GM19043 (cell line): ENCODE measurements around the gene RALGAPA1.
"Not testable (repeated sequence)": the region's sequence is repeated elsewhere in the genome, so short reads cannot be mapped to it uniquely, and the experiment has no call there.

Experiments used
- ATAC-seq: cut with Tn5 transposase; IDR thresholded peaks from one replicate; pipeline ENCODE4 v1.9.1; 2021; ENCODE audit warnings: low read depth; ENCODE audit not compliant: unreplicated experiment

RALGAPA1 gene

DNA sequence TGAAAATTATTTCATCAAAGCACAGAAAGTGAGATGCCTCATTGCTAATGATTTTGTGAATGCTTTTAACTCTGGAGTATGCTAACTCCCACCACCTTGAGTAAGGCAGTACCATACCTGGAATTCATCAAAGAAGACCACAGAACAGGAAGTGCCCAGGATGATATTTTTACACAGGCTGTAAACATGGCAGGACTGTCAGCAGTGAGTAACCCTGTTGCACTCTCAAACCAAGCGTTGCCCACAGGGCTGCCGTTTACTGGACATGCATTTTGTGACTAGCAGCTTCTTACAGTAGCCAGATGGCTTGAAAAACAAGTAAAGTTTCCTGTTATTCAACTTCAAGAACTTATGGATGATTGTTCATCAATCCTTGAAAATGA lies 42.4 kb downstream of the RALGAPA1 start:
- no peak for ATAC-seq

DNA sequence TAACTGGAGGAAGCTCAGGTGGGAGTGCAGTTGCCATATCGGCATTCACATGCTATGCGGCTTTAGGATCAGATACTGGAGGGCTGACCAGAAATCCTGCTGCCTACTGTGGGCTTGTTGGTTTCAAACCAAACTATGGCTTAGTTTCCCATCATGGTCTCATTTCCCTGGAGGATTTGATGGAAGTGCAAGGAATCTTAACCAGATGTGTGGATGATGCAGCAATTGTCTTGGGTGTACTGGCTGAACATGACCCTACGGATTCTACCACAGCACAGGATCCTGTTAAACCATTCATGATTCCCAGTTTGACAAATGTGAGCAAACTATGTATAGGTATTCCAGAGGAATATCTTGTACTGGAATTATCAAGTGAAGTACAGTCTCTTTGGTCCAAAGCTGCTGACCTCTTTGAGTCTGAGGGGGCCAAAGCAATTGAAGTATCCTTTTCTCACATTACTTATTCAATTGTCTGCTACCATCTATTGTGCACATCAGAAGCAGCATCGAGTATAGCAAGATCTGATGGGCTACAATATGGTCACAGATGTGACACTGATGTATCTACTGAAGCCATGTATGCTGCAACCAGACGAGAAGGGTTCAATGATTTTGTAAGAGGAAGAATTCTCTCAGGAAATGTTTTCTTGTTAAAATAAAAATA lies 42.9 kb downstream of the RALGAPA1 start:
- ATAC-seq: no peak

DNA sequence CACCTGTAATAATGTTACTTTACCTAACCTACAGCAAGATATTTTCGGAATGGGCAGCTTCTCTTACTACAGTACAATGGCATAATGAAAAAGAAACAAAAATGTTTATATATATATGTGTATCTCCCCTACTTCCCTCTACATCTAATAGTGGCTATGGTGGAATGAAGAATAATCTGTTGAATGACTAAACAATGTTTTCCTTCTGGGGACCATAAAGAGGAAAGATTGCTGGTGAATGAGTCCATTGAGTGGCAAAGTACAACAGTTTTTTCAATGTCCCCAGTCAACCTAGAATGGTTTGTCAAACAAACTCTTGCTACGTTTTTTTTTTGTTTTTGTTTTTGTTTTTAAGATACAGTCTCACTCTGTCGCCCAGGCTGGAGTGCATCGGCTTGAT lies 47.2 kb downstream of the RALGAPA1 start:
- ATAC-seq: no peak

DNA sequence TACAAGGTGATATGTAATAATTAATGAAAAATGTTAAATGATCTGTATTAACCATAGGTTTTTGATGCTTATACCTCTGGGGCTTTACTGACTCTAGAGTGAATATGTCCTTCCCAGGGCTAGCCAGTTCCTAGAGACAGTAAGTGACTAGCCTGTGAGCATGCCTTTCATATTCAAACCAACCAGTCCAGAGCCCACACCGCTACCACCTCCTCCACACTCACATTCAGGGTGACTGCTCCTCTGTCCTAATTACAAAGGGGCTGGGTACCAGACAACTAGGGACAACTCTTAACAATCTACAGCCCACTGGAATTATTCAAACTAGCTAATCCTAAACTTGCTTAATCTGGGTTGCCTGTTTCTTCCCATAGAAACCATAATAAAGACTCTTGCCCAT lies 49.0 kb downstream of the RALGAPA1 start:
- no peak for ATAC-seq

DNA sequence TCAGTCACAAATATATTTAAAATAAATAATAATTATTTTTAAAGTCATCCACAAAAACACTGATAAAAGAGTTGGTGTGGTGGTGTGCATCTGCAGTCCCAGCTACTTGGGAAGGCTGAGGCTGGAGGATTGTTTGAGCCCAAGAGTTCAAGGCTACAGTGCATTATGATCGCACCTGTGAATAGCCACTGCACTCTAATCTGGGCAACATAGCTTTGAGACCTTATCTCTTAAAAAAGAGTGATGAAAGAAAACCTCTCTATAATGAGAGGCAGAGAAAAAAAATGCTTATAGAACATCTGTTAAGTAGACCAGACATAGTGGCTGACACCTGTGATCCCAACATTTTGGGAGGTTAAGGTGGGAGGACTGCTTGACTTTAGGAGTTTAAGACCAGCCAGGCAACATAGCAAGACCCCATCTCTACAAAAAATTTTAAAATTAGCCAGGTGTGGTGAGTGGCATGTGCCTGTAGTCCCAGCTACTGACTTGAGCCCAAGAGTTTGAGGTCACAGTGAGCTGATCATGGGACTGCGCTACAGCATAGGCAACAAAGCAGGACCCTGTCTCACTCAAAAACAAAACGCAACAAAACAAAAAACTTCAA lies 50.5 kb downstream of the RALGAPA1 start:
- no peak for ATAC-seq

DNA sequence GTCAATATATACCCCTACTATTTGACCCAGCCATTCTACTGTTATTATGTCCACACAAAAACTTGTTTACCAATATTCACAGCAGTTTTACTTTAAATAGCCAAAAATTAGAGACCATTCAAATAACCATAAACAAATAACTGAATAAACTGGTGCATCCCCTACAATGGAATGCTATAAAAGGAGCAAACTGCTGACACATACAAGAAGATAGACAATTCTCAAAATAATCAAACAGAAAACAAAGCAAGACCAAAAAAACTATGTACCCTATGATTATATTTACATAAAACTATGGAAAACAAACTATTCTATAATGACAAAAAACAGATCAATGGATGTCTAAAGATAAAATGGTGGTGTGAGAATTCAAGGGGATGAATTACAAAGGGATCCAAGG lies 54.4 kb downstream of the RALGAPA1 start:
- ATAC-seq: no peak

DNA sequence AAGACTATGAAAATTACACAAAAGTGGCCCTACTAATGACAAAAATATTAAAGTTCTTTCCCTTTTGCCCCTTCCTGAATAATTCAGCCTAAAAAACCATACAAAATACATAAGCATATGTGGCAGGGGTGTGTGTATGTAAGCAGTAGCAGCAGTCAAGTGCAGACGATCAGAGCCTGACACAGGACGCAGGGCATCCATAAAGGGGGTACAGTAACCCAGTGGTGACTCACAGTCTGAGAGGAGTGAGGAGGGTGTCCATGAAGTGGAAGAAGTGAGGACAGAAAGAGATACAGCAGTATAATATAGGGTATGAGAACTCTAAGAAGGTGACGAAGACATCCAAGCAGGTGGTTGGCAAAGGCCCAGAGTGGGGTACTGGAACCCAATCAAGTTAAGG lies 56.7 kb downstream of the RALGAPA1 start:
- no peak for ATAC-seq

DNA sequence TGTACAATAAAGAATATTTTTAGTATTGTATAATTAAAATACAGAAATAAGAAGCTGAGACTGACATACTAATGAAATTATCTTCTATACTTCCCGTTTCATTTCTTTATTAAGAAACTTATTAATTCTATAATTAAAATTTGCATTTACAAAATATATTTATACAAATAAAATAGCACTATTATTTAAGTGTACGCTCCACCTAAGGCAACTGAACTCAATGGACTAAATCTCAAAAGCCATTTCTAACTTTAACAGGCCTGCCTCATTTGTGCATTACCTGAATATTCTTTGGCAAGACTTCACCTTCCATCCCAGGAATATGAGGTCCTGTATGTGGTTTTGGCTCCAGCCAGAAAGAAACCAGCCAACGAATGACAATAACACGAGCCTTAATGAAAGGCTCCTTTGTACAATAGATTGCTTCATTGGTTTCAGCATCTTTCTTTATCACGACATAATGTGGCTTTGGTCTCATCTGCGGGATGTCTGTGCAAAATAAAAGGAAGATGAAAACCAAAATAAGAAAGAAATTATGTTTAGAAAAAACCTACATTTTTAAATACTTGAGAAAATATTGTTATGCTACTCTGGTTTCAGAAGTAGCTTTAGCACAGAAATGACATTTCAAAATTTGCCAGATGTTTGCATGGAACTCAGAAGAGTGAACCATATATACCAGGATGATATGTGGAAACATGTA lies 58.7 kb downstream of the RALGAPA1 start:
- no peak for ATAC-seq

DNA sequence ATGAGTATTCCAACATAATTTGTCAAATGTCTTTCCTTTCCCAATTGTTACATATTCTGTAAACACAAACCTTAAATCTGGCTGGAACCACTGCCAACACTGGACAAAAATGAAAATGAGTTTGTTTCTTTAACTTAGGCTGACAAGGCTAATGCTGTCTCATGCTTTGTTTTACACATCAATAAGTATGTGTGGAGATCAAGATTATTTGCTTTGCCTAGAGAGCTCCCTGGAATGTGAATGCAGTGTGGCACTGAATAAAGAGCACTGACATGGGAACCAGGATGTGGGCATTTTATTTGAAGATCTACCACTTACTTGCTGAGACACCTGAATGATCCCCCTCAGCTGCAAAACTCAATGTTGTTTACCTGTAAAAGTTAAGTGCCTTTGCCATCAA lies 61.7 kb downstream of the RALGAPA1 start:
- no peak for ATAC-seq

DNA sequence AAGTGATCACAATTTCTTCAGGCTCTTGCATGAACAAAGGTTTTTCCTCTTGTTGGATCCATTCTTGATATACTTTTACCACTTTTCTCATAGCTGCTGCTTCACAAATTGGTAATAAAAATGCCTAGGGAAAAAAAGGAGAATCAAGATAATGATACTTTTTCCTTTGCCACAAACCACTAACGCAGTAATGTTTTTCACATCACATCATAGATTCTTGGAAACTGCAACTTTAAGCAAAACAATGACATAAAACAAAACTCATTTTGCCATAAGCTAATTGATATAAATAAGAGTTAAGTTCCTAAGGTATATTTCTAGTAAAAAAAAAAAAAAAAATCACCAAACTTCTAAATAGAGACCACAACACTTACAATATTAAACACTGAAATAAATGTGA lies 66.7 kb downstream of the RALGAPA1 start:
- ATAC-seq: no peak

DNA sequence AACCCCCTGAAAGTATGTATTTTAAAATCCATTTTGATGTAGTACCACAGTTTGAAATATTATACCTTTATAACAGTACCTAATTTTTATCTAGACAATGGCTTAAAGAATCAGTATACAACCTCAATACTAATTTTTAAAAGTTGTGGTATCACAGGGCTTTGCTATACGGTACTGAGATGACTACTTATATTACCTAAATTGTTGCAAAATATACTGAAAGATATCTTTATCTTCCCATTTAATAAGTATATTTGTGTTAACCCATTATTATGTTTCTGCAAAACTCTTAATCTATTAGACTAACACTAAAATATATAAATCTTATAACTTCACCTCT lies 67.1 kb downstream of the RALGAPA1 start:
- ATAC-seq: no peak

DNA sequence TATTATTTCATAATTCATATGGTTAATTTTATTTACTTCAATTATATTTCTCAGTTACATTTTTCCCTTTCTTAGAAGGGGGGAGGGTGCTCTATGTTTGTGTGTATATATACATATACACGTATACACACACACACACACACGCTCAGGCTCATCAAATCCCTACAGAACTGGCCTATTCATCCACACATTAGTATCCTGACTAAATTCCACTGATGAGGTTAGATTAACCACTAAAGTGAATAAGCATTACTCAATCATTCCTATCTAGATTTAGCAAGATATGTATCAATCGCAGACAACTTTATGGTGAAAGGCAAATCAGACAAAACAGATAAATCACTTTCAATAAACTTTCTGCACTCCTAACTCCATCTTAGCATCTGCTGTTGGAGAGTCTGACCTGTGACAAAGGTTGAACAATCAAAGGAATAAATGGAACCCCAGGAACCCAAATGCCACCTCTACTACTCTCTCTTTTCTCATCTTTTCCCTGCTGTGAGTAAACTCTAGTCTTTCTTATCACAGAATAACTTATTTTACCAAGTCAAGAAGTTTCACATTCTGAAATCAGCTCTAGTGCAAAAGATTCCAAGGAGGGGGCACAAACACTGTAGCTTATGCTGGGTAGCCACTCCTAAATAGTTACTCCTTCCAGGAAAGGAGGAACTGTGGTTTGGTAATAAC lies 67.6 kb downstream of the RALGAPA1 start:
- ATAC-seq: no peak

DNA sequence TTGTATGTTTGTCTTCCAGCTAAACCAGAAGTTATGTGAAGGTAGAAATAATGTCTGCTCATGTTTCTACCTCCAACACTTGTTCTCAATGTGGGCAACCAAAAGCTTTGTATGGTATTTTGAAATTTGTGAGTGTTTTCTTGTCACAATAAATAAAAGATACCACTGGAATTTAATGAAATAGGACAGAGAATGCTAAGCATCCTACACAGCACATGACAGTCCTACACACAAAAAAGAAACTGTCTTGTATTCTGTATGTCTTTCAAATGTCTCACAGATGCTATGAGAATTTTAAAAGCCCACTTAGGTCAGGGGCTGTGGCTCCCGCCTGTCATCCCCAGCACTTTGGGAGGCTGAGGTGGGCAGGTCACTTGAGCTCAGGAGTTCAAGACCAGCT lies 68.9 kb downstream of the RALGAPA1 start:
- ATAC-seq: no peak

DNA sequence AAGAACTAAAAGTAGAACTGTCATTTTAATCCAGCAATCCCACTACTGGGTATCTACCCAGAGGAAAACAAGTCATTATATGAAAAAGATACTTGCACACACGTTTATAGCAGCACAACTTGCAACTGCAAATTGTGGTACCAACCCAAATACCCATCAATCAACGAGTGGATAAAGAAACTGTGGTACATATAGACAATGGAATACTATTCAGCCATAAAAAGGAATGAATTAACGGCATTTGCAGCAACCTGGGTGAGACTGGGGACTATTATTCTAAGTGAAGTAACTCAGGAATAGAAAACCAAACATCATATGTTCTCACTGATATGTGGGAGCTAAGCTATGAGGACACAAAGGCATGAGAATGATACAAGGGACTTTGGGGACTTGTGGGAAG lies 73.9 kb downstream of the RALGAPA1 start:
- ATAC-seq: not testable (repeated sequence)

DNA sequence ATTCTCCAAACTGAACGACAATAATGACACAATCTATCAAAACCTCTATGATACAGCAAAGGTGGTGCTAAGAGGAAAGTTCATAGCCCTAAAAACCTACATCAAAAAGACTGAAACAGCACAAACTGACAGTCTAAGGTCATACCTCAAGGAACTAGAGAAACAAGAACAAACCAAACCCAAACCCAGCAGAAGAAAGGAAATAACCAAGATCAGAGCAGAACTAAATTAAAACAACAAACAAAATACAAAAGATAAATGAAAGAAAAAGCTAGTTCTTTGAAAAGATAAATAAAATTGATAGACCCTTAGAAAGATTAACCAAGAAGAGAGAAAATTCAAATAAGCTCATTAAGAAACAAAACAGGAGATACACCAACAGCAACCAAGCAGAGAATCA lies 75.6 kb downstream of the RALGAPA1 start:
- not testable (repeated sequence) for ATAC-seq

DNA sequence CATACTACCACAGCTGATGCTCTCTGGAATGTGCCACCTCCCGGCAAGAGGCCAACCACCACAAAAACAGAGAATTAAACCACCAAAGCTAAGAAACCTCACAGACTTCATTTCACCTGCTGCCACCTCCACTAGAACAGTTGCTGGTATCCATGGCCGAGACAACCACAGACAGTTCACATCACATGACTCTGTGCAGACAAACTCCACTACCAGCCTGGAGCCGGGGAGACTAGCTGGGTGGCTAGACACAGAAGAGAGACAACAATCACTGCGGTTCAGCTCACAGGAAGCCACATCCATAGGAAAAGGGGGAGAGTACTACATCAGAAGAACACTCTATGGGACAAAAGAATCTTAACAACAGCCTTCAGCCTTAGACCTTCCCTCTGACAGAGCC lies 78.2 kb downstream of the RALGAPA1 start:
- no peak for ATAC-seq

DNA sequence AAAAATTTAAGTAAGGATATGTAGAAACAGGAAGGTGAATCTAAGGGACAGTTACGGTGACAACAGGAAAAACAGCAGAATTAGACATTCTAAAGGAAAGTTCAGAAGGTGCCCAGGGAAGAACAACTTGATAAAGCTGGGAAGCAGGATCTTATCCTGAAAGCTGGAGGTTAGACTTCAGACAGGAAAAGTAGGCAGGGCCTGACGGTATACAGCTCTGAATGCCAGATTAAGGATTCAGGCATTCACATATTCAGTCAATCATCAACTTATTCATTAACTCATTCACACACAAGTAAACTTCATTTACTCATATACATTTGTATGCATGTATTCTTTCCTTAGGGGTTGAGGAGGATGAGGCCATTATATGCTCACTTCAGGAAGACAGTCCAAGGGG lies 81.3 kb downstream of the RALGAPA1 start:
- ATAC-seq: no peak

DNA sequence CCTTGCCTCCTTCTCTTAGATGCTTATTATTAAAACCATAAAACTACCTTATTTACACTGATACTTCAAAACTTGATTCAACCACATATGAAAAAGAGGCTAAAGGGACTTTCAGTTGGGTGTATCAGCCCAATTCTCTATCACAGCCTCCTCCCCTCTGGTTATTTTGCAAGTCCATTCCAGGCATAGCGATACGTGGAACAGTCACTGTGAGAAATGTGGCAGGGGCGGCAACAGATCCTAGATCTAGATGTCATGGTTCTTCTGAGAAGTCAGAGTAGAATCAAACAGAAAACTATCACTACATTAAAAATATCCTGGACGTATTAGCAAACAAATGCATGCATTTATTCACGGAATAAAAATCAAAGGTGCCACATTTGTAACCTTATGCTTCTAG lies 83.2 kb downstream of the RALGAPA1 start:
- no peak for ATAC-seq

DNA sequence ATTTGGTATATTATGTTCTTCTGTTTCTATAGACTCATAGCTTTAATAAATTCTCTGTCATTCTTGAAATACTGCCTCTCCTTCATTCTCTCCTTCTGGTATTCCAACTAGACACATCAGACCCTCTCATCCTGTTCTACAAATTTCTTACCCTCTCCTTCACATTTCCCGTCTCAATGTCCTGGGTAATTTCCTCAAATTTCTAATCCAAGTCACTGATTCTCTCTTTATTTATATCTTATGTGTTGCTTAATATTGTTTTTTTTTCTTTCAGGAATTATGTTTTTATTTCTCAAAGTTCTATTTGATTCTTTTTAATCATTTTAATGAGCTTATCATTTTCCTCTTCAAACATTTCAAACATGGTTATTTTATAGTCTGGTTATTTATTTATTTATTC lies 94.0 kb downstream of the RALGAPA1 start:
- no peak for ATAC-seq

DNA sequence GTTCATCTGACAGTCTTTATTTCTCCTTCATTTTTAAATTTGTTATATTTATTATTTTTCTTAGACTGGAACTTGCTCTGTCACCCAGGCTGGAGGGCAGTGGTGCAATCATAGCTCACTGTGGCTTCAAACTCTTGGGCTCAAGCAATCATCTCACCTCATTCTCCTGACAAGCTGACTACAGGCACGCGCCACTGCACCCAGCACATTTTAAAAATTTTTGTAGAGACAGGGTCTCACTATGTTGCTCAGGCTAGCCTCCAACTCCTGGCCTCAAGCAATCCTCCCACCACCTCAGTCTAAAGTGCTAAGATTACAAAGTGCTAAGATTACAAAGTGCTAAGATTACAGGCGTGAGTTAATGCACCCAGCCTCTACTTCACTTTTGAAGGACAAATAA lies 96.6 kb downstream of the RALGAPA1 start:
- no peak for ATAC-seq

DNA sequence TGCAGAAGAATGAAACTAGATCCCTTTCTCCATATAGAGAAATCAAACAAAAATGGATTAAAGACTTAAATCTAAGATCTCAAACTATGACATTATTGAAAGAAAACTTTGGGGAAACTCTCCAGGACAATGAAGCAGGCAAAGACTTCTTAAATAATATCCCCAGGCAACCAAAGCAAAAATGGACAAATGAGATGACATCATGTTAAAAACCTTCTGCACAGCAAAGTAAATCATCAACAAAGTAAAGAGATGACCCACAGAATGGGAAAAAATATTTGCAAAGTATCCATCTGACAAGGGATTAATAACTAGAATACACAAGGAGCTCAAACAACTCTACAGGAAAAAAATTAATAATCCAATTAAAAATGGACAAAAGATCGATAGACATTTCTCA lies 101.0 kb downstream of the RALGAPA1 start:
- no peak for ATAC-seq

DNA sequence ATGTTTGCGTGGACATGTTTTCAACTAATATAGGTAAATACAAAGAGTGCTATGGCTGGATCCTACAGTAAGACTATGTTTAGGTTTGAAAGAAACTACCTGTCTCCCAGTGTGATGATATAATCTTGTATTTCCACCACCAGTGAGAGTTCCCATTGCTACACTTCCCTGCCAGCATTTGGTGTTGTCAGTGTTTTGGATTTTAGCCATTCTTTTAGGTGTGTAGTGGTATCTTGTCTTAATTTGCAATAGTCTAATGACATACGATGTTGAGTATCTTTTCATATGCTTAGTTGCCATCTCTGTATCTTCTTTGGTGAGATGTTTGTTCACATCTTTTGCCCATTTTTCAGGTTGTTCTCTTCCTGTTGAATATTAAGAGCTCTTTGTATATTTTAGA lies 103.5 kb downstream of the RALGAPA1 start:
- ATAC-seq: no peak
